Ascending aorta (tissue), 2 donors: ENCODE results near the gene ELOVL3. TPM values are rescaled to one million over a fixed set of nuclear protein-coding genes. Genes with fewer than 3 reads are reported as not detected.

Experiments
- DNase-seq, 2 donors: peaks; one replicate each; pipeline ENCODE4 v3.0.0-alpha.2; 2019; ENCODE audit warnings: low spot score in 2 of 2
- H3K27ac ChIP-seq, 2 donors: fragments of 200-600 bp; sonication (generic); one replicate each; pipeline ENCODE4 v1.5.1; 2016 to 2017; ENCODE audit warnings: mild to moderate bottlenecking in 1 of 2
- H3K27me3 ChIP-seq: fragments of 200-600 bp; sonication (generic); one replicate; pipeline ENCODE4 v1.5.1; 2017
- H3K36me3 ChIP-seq, 2 donors: fragments of 200-600 bp; sonication (generic); one replicate each; pipeline ENCODE4 v1.5.1; 2016
- H3K4me1 ChIP-seq, 2 donors: fragments of 200-600 bp; sonication (generic); one replicate each; pipeline ENCODE4 v1.5.1; 2016 to 2017; ENCODE audit warnings: mild to moderate bottlenecking in 1 of 2
- H3K4me3 ChIP-seq, 2 donors: fragments of 200-600 bp; sonication (generic); one replicate each; pipeline ENCODE4 v1.5.1; 2016 to 2017; ENCODE audit warnings: mild to moderate bottlenecking in 1 of 2
- H3K9me3 ChIP-seq, 2 donors: fragments of 200-600 bp; sonication (generic); one replicate each; pipeline ENCODE4 v1.5.1; 2016
- intact Hi-C: fragments of 100-400 bp; cut with DNase I; formaldehyde crosslinking; loops from one replicate; pipeline ENCODE4 v1.15.1; 2023
- total RNA-seq: library from RNA; depleted of rRNA; stranded (reverse); fragments of >200 nt; gene quantifications from one replicate; pipeline ENCODE4 v1.1.0, GENCODE V29; 2016
- TF ChIP-seq, protein P1 (sequence below), 3 experiments: fragments of 200-600 bp in 2 of 3; fragments of 450-650 bp in 1 of 3; sonication (generic) in 2 of 3; IDR thresholded peaks; one replicate each; pipeline ENCODE4 v1.5.1; 2016 to 2019; ENCODE audit warnings: antibody characterized with exemption in 3 of 3, mild to moderate bottlenecking in 1 of 3, moderate library complexity in 1 of 3

Gene ELOVL3
- total RNA-seq, 1 donor from 2014 or later: not detected

DNA sequence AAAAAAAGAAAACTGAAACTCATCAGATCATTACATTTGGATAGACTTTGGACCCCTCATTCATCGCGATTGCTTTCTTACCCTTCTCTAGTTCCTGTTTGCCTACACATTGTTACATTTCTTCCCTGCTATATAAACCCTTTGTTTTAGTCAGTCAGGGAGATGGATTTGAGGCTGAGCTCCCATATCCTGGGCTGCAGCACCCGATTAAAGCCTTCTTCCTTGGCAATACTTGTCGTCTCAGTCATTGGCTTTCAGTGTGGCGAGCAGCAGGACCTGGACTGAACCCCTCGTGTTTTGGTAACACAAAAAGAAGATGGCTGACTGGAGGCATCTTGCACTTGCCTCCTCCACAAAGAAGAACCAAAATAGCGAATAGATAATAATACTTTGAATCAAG, 34.1 kb upstream of the ELOVL3 start:
- intact Hi-C loops: no loop called here
- DNase-seq: no peak
- Histone ChIP-seq H3K27me3 (no peaks in the 10 kb centered on the region), H3K27ac (no peak overlapping the region), H3K36me3 (no peaks in the 10 kb centered on the region), H3K4me3 (no peak overlapping the region), H3K4me1 (no peaks in the 10 kb centered on the region), H3K9me3 (no peaks in the 10 kb centered on the region)
- TF ChIP-seq, protein P1, sequence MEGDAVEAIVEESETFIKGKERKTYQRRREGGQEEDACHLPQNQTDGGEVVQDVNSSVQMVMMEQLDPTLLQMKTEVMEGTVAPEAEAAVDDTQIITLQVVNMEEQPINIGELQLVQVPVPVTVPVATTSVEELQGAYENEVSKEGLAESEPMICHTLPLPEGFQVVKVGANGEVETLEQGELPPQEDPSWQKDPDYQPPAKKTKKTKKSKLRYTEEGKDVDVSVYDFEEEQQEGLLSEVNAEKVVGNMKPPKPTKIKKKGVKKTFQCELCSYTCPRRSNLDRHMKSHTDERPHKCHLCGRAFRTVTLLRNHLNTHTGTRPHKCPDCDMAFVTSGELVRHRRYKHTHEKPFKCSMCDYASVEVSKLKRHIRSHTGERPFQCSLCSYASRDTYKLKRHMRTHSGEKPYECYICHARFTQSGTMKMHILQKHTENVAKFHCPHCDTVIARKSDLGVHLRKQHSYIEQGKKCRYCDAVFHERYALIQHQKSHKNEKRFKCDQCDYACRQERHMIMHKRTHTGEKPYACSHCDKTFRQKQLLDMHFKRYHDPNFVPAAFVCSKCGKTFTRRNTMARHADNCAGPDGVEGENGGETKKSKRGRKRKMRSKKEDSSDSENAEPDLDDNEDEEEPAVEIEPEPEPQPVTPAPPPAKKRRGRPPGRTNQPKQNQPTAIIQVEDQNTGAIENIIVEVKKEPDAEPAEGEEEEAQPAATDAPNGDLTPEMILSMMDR (IDR thresholded peaks at IDR 0.05): no peak

DNA sequence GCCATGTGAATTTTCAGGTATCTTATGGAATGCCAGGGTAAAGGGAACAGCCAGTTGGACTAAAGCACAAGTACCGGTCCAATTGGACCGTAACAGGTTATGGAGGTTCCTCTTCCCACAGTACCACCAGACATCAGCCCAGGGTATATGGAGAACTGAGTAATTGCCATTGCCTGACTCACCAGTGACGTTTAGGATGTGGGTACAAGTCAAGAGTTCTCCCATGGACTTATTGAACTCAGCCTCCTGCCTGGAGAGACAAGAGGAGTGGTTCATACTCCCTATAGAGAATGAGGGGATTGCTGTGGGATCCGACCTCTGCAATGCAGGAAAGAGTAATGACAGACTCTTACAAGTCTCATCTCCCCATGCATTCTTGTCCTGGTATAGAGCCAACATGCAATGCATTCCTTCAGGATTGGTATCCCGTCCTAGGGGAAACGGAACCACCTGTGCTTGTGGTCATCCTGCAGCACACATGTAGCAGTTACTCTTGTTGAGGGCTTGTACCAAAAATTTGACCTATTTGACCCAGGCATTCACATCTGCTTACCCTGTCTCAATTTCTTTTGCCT, 30.7 kb upstream of the ELOVL3 start:
- Histone ChIP-seq H3K27ac (no peak overlapping the region), H3K27me3 (no peaks in the 10 kb centered on the region), H3K4me1 (no peaks in the 10 kb centered on the region), H3K4me3 (no peak overlapping the region), H3K36me3 (no peaks in the 10 kb centered on the region), H3K9me3 (no peaks in the 10 kb centered on the region)
- no peak for DNase-seq
- TF ChIP-seq, protein P1 (IDR thresholded peaks at IDR 0.05): no peak
- intact Hi-C loops: no loop called here

DNA sequence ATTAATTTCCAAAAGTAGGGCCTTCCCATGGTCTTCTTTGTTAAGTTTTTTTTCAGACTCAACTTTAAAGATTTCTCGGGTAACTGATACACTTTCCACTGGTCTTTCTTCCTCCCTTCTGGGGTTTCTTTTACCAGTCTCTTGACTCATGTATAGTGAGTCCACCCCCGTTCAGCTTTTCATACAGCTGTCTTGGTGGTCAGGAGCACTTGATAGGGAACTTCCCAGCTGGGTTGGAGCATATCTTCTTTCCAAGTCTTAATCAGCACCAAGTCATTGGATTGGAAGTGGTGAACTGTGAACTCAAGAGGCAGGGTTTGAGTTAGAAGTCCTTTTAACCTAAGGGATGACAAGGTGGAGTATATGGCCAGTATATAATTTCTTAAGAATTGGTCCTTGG, 29.2 kb upstream of the ELOVL3 start:
- DNase-seq: no peak
- TF ChIP-seq, protein P1 (IDR thresholded peaks at IDR 0.05): no peak
- H3K4me3 ChIP-seq: no peak overlapping the region
- intact Hi-C loops: no loop called here
- no peaks in the 10 kb centered on the region for H3K27me3 ChIP-seq
- no peaks in the 10 kb centered on the region for H3K36me3 ChIP-seq
- no peaks in the 10 kb centered on the region for H3K9me3 ChIP-seq
- H3K27ac ChIP-seq: no peak overlapping the region
- no peaks in the 10 kb centered on the region for H3K4me1 ChIP-seq

DNA sequence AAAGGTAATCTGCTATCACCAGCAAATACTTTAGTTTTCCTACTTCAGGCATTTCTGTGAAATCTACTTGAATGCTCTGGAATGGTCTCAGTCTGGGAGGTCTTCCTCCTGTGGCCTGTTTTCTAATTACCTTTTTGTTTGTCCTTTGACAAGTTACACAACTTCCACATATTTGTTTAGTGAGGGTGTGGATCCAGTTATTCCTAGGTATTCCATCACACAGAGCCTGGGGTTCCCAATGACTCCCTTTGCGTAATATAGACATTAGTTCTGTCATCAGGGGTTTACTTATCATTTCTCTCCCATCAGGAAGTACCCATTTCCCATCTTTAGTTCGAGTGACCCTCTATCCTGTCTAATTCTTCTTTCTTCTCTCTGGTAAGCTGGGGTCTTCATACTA, 28.1 kb upstream of the ELOVL3 start:
- intact Hi-C loops: no loop called here
- H3K4me1 ChIP-seq: no peaks in the 10 kb centered on the region
- TF ChIP-seq, protein P1 (IDR thresholded peaks at IDR 0.05): no peak

DNA sequence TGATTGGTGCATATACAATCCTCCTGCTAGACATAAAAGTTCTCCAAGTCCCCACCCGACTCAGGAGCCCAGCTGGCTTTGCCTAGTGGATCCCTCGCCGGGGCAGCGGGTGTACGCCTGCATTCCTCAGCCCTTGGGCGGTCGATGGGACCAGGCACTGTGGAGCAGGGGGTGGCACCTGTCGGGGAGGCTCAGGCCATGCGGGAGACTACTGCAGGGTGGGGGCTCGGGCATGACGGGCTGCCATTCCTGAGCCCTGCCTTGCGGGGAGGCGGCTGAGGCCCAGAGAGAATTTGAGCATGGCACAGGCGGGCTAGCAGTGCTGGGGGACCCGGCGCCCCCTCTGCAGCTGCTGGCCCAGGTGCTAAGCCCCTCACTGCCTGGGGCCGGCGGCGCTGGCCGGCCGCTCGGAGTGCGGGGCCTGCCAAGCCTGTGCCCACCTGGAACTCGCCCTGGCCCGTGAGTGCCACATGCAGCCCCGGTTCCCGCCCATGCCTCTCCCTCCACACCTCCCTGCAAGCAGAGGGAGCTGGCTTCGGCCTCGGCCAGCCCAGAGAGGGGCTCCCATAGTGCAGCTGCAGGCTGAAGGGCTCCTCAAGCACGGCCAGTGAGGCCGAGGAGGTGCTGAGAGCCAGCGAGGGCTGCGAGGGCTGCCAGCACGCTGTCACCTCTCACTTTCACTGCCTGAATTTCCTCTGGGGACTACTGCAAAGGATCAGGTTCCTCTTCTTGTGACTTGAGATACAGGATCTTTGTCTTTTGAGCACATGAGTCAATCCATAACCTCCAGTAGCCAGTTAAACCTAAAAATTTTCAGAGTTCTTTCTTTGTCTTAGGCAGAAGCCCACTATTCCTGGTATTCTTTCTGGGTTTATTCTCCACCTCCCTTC, 25.1 kb upstream of the ELOVL3 start:
- peaks cover 0 to 6% of the 10 kb centered on the region in 2 donors for H3K9me3 ChIP-seq
- no peak overlapping the region for H3K27ac ChIP-seq
- no peaks in the 10 kb centered on the region for H3K4me1 ChIP-seq
- no peaks in the 10 kb centered on the region for H3K27me3 ChIP-seq
- H3K4me3 ChIP-seq: no peak overlapping the region
- intact Hi-C loops: no loop called here
- no peak for DNase-seq
- TF ChIP-seq, protein P1 (IDR thresholded peaks at IDR 0.05): no peak
- H3K36me3 ChIP-seq: no peaks in the 10 kb centered on the region

More for the DNA sequence above, 28.1 kb upstream of the ELOVL3 start:
- H3K4me3 ChIP-seq: no peak overlapping the region
- H3K9me3 ChIP-seq: no peaks in the 10 kb centered on the region
- no peak overlapping the region for H3K27ac ChIP-seq
- H3K27me3 ChIP-seq: no peaks in the 10 kb centered on the region
- H3K36me3 ChIP-seq: no peaks in the 10 kb centered on the region
- DNase-seq: no peak
